Measurements from ENCODE around the gene LEFTY1. TPM values are rescaled to one million over a fixed set of nuclear protein-coding genes. Genes with fewer than 3 reads are reported as not detected.

The LEFTY1 gene
- total and polyA plus RNA-seq, 9 of the 15 experiments (the other 6 are each of a cell fraction or from before 2014, with no cell fraction given) = 0.07 to 0.24 (median 0.17) TPM; not detected in 5

GRCh38 chr1:225857256-225857655 lies 31.7 kb downstream of the LEFTY1 start:
- in situ Hi-C loops (cut with MboI) (no loop called here), intact Hi-C loops (cut with micrococcal nuclease) (no loop called here)
- no peak overlapping the region for H2AFZ ChIP-seq (ENCODE audit: low read depth, low read length)
- peaks cover 92% of the 10 kb centered on the region; the same call in 2 of the 3 replicates for H3K36me3 ChIP-seq (ENCODE audit: control insufficient read depth, insufficient read depth, low read length)
- WGBS (ENCODE audit: insufficient coverage, low coverage, missing lambda C conversion rate) = 66% methylated on average over 5 of the region's 7 CpGs
- no peaks in the 10 kb centered on the region for H3K9me3 ChIP-seq (replicated peaks; ENCODE audit: control insufficient read depth, insufficient read depth, low read depth, low read length)
- no peaks in the 10 kb centered on the region for H3K79me2 ChIP-seq (ENCODE audit: control insufficient read depth, insufficient read depth, low read length)
- H3K27ac ChIP-seq (ENCODE audit: extremely low read depth, low read depth, low read length) = no peak overlapping the region
- no TSS peak for BruUV-seq (replicated peaks)
- H3K4me3 ChIP-seq = no peak overlapping the region
- CTCF ChIA-PET (ENCODE audit: low intra/inter-chr PET ratio) = no interaction called here
- H3K9me1 ChIP-seq (ENCODE audit: control insufficient read depth, insufficient read depth, low read length) = no peaks in the 10 kb centered on the region
- H3K9ac ChIP-seq (ENCODE audit: insufficient read depth in 1 of 2, low read depth in 2 of 2, low read length in 2 of 2) = no peak overlapping the region
- no peaks in the 10 kb centered on the region for H3K27me3 ChIP-seq (ENCODE audit: control insufficient read depth in 2 of 2, insufficient read depth in 2 of 2, low read length in 2 of 2)
- H3K4me1 ChIP-seq (replicated peaks in 1 of 2; ENCODE audit: control insufficient read depth in 2 of 2, insufficient read depth in 2 of 2, low read length in 2 of 2) = no peaks in the 10 kb centered on the region
- TF ChIP-seq CBX2 (IDR thresholded peaks at IDR 0.05; ENCODE audit: insufficient read depth, low read length, poor library complexity, severe bottlenecking) = no peak
- no peak for TF ChIP-seq MCM5 (IDR thresholded peaks at IDR 0.05; ENCODE audit: low read depth)
- TF ChIP-seq TRIM28 (IDR thresholded peaks at IDR 0.05) = no peak
- TF ChIP-seq CREB5 (CRISPR knock-in tag; IDR thresholded peaks at IDR 0.05) = no peak
- TF ChIP-seq UBTF (IDR thresholded peaks at IDR 0.05; ENCODE audit: borderline replicate concordance in 1 of 2, low read depth in 2 of 2, low read length in 2 of 2) = no peak
- no peak for TF ChIP-seq MTA2 (IDR thresholded peaks at IDR 0.05; ENCODE audit: low read depth)
- POLR2A ChIA-PET = interaction anchor here (1.2 kb wide), 2 partner anchors 11 to 16 kb away, joined by 3 read pairs; no protein-coding TSS in a partner anchor
- FAIRE-seq (no peak), DNase-seq (ENCODE audit: extremely low read depth in 1 of 4, low spot score in 3 of 4) (no peak), ATAC-seq (no peak)
- no peaks in the 10 kb centered on the region for H4K20me1 ChIP-seq (replicated peaks; ENCODE audit: control insufficient read depth, insufficient read depth, low read length)
- no peak overlapping the region for H3K4me2 ChIP-seq (ENCODE audit: insufficient read depth, low read length)

Measured in K562 (cell line).